GM18868 (cell line): ENCODE results near the gene RASGEF1C.

Experiments used
- ATAC-seq: cut with Tn5 transposase; IDR thresholded peaks from one replicate; pipeline ENCODE4 v1.9.1; 2021; ENCODE audit warnings: mild to moderate bottlenecking, moderate library complexity; ENCODE audit not compliant: unreplicated experiment

Gene RASGEF1C

DNA sequence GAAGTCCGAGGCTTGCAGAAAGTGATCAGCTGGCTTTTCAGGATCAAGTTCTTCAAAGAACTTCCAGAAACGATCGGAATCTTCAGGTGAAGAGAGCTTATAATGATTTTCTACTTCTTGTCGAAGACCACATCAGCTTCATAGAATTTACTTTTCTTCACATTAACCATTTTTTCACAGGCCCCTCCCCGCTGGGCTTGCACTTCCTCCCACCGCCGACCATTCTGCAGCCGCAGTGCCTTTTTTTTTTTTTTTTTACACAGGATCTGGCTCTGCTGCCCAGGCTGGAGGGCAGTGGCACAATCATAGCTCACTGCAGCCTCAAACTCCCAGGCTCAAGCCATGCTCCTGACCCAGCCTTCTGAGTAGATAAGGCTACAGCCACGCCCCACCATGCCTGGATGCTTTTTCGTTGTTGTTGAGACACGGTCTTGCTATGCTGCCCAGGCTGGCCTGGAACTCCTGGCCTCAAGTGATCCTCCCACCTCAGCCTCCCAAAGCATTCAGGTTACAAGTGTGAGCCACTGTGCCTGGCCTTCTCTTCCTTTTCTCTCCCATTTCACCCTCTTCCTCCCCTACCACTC lies 122.1 kb downstream of the RASGEF1C start:
- ATAC-seq: no peak

GRCh38 chr5:180085837-180086236 lies 123.2 kb downstream of the RASGEF1C start:
- no peak for ATAC-seq

- ATAC-seq: no peak
Measured at GRCh38 chr5:180084638-180085561, 124.1 kb downstream of the RASGEF1C start.

DNA sequence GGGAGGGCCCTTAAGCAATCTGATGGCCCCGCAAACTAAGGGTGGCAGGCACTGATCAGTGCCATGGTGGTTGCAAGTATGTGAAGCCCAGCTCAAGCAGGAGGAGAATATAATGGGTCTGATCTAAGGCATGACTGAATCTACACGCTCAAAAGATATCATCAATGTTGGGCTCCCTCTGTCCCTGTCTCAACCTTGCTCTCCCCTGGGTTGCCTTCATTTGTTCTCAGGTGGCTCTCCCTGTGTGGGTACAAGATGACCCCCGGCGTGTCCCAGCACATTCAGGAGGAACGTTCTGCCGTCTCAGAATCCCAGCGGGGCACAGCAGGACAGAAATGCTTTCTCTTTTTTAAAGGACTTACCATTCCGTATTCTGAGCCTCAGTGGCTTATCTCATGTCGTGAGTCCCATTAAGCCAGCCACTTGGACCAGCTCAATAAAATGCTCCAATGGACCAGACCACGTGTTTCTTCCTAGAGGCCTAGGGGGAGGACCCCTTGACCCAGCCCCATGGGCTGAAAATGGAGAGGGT lies 125.4 kb downstream of the RASGEF1C start:
- ATAC-seq: no peak

DNA sequence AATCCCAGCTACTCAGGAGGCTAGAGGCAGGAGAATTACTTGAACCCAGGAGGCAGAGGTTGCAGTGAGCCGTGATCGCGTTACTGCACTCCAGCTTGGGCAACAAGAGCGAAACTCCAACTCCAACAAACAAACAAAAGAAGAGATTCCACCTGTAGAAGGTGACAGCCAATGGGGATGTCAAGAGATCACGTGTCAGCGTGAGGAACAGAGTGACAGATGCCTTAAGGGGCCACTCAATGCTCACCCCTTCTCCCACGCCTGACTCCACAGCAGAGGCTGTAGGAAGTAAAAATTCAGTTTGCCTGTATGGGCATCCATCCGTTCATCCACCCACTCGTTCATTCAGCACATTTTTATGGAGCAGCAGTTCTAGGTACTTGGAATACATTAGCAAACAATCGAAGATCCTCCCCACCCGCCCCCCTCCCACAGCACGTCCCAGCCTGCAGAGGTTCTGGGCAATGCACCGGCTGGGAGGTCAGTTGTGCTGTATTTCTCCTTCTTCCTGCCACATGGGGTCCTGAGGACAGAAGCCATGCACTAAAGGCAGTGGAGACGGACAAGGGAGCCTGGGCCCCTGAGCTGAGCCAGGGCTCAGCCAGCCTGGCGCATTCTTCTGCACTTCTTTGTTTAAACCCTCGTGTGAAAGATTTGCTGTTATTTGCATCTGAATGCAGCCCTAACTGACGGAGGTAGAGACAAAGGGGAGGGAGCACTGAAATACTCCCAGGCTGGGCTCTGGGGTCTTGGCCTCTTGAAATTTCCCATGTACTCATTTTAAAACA lies 126.2 kb downstream of the RASGEF1C start:
- ATAC-seq: no peak

DNA sequence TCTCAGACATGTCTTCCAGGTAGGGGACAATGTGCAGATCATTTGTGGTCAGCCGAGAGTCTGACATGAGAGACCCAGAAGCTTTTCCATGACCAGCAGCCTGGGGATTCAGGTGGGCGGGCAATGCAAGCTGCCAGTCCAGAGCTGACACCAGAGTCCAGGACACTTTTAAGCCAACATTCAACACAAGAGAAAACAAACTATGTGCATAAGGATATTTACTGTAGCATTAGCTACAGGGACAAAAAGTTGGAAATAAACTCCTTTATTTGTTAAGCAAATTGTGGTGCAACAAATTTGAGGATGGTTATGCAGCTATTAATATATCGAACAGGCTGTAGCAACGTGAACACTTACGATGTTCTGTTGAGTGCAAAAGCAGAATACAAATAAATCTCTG lies 127.5 kb downstream of the RASGEF1C start:
- ATAC-seq: no peak

- ATAC-seq: no peak
Measured at GRCh38 chr5:180080486-180081280, 128.3 kb downstream of the RASGEF1C start.

- ATAC-seq: no peak
Measured at GRCh38 chr5:180079702-180080466, 129.1 kb downstream of the RASGEF1C start.

DNA sequence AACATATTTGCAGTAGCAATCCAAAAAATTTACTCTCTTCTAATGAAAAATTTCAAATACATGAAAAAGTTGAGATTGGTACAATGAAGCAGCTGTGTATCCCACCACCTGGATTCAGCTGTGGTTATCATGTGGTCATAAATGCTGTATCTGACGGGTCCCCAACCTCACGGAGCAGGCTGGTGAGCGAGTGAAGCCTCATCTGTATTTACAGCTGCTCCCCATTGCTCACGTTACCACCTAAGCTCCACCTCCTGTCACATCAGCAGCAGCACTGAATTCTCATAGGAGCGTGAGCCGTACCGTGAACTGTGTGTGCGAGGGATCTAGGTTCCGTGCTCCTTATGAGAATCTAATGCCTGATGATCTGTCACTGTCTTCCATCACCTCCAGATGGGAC lies 130.7 kb downstream of the RASGEF1C start:
- ATAC-seq: no peak

DNA sequence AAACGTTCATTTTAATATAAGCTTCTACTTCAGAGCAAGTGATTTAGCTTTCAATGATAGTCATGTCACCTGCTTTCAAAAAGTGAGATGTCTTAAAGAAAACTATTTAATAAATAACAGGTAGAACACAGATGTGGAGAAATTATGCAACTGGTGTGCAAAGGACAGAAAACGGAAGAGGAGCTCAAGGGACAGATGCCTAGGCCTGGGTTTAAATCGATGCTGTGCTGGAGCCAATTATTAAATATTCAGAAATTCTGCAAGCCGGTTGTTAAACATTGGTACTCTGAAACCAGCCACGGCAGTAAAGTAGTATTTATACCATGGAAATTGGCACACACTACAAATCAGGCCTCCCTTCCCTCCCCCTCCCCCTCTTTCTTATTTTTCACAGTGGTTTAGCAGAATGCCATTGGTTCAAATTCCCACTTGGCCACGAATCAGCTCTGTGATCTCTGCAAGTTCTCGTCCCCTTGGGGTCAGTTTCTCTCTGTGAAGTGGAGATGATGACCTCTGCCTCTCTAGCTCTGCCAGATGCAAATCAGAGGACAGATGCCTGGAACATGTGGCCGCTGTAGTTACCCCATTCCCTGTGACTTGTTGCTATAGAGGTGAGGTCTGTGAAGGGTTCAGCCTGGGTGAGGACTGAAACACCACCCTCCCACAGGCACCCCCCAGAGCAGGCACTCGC lies 131.3 kb downstream of the RASGEF1C start:
- ATAC-seq: no peak

DNA sequence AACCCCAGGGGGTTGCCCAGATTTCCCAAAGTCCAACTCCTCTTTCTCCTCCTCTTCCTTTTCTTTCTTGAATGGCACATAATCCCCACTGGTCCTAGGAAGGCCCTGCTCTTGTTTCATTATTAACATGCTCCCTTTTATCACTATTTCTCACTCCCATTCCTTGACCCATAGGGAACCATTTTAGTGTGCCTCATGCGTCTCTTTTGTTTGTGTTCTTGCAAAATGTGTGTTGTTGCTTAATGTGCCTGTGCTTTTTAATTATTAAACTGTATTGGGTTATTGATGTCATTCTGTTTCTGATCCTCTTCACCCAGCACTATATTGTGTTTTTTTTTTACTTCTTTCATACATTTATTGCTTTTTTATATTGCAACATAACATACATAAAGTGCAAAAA lies 133.3 kb downstream of the RASGEF1C start:
- no peak for ATAC-seq

GRCh38 chr5:180074462-180074861 lies 134.5 kb downstream of the RASGEF1C start:
- no peak for ATAC-seq

GRCh38 chr5:180072556-180072955 lies 136.5 kb downstream of the RASGEF1C start:
- no peak for ATAC-seq

DNA sequence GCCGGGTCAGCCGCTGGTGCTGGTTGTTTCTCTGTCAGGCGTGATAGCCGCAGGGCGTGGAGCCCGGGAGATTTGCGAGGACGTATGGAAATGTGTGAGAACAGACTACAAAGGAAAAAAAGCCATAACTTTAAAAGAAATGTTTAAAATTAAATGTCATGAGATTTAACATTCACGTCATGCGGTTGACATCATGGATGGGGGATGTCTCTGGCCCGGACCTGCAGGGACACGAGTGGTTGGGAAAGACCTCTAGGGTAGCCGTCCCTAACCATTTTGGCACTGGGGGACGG lies 136.8 kb downstream of the RASGEF1C start:
- ATAC-seq: no peak

- ATAC-seq: no peak
Measured at GRCh38 chr5:180071531-180072255, 137.3 kb downstream of the RASGEF1C start, which contains the start of gene RNF130. RNF130 (minus strand) TSS chr5:180071759; CDS start chr5:180071702, 57 bp downstream.

GRCh38 chr5:180070756-180071530 lies 138.1 kb downstream of the RASGEF1C start:
- no peak for ATAC-seq

GRCh38 chr5:180069589-180070247 lies 139.3 kb downstream of the RASGEF1C start:
- ATAC-seq: no peak
